GM21360 (cell line): ENCODE data around the gene CYTIP.
"Not testable (repeated sequence)": the region's sequence is repeated elsewhere in the genome, so short reads cannot be mapped to it uniquely, and the experiment has no call there.

ENCODE experiments used
- ATAC-seq: cut with Tn5 transposase; IDR thresholded peaks from one replicate; pipeline ENCODE4 v1.9.1; 2021; ENCODE audit warnings: mild to moderate bottlenecking, moderate library complexity; ENCODE audit not compliant: unreplicated experiment

The CYTIP gene

GRCh38 chr2:157386747-157387146, 57.1 kb downstream of the CYTIP start:
- no peak for ATAC-seq

- ATAC-seq = no peak
Measured at GRCh38 chr2:157386247-157386646, 57.6 kb downstream of the CYTIP start.

- no peak for ATAC-seq
Measured at GRCh38 chr2:157377861-157378260, 66.0 kb downstream of the CYTIP start.

GRCh38 chr2:157376041-157376440, 67.8 kb downstream of the CYTIP start:
- no peak for ATAC-seq

GRCh38 chr2:157375384-157375783, 68.5 kb downstream of the CYTIP start:
- ATAC-seq = no peak

- not testable (repeated sequence) for ATAC-seq
Measured at GRCh38 chr2:157368508-157368907, 75.4 kb downstream of the CYTIP start.

- no peak for ATAC-seq
Measured at GRCh38 chr2:157367704-157368103, 76.2 kb downstream of the CYTIP start.
